ENCODE data around the gene PISD.

Gene PISD

DNA sequence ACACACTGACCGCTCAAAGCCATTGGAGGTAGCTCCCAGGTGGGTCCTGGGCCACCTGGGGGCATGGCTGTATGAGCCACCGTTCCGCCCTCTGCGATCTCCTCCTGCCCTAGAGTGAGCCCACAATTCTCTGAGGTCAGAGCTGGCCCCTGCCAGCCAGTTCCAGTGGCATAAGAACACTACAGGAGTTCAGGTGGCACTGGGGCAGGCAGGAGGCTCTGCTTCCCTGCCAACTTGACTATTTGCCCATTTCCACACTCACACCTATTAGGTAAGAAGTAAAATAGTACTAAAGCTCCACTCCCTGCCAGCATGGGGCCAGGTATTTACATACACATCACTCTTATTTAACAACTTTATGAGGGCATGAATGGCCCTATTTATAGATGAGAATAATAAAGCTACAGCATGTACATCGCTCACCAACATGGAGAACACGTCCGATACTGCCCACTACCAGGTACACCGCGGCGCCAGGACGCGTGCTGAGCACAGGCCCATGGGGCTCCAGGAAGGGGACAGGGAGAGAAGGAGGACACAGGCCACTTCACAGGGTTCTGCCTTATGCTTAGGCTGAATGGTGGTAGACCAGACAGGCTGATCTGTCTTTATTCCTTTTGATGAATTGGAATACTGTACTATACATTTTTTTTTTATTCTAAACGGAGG lies 26.2 kb downstream of the PISD start:
- TF ChIP-seq, protein P1, sequence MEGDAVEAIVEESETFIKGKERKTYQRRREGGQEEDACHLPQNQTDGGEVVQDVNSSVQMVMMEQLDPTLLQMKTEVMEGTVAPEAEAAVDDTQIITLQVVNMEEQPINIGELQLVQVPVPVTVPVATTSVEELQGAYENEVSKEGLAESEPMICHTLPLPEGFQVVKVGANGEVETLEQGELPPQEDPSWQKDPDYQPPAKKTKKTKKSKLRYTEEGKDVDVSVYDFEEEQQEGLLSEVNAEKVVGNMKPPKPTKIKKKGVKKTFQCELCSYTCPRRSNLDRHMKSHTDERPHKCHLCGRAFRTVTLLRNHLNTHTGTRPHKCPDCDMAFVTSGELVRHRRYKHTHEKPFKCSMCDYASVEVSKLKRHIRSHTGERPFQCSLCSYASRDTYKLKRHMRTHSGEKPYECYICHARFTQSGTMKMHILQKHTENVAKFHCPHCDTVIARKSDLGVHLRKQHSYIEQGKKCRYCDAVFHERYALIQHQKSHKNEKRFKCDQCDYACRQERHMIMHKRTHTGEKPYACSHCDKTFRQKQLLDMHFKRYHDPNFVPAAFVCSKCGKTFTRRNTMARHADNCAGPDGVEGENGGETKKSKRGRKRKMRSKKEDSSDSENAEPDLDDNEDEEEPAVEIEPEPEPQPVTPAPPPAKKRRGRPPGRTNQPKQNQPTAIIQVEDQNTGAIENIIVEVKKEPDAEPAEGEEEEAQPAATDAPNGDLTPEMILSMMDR (conservative IDR thresholded peaks at IDR 0.05), result no peak
- peak overlapping the region; percentile 63 for H3K27ac ChIP-seq

- H3K27ac ChIP-seq, result peak overlapping the region; percentile 76
- TF ChIP-seq, protein P1 (conservative IDR thresholded peaks at IDR 0.05), result no peak
Measured at GRCh38 chr22:31631436-31631835, 30.6 kb downstream of the PISD start.

GRCh38 chr22:31630331-31631329 lies 31.4 kb downstream of the PISD start:
- TF ChIP-seq, protein P1 (conservative IDR thresholded peaks at IDR 0.05), result no peak
- H3K27ac ChIP-seq, result peak overlapping the region; percentile 76

GRCh38 chr22:31629741-31630184 lies 32.3 kb downstream of the PISD start:
- peak overlapping the region; percentile 76 for H3K27ac ChIP-seq
- TF ChIP-seq, protein P1 (conservative IDR thresholded peaks at IDR 0.05), result no peak

DNA sequence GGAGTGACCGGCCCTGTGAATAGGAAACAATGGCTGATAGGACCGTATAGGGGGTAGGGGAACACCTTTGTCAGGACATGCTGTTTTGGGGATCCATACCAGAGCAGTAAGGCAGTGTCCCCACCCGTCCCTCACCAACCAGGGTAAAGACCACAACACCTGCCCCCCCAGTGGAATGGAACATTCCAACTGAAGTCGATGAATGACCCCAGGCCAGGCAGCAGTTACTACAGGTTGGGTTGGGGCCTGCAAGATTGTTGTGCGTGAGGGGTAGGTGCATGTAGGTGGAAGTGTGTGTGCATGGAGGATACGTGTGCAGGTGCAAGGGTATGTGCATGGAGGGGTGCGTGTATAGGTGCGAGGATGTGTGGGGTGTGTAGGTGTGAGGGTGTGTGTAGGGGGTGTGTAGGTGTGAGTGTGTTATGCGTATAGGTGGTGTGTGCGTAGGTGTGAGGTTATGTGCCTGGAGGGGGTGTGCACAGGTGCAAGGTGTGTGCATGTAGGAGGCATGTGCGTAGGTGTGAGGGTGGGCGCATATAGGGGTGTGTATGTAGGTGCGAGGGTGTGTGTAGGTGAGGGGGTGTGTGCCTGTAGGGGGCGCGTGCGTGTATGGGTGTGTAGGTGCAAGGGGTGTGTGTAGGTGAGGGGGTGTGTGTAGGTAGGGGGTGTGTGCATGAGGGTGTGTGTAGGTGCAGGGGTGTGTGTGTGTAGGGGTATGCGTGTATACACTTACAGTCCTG lies 32.9 kb downstream of the PISD start:
- TF ChIP-seq, protein P1 (conservative IDR thresholded peaks at IDR 0.05), result no peak
- H3K27ac ChIP-seq, result no peak overlapping the region

- TF ChIP-seq, protein P1 (conservative IDR thresholded peaks at IDR 0.05), result no peak
- no peak overlapping the region for H3K27ac ChIP-seq
Measured at GRCh38 chr22:31628362-31628761, 33.7 kb downstream of the PISD start.

Data from VCaP (cell line).